Right atrium auricular region (tissue), 2 donors: Measurements from ENCODE around the gene ELMOD1. TPM values are rescaled to one million over a fixed set of nuclear protein-coding genes. Genes with fewer than 3 reads are reported as not detected.

Experiments used
- DNase-seq: peaks from one replicate; pipeline ENCODE4 v3.0.0-alpha.2; 2019; ENCODE audit warnings: low spot score
- H3K27ac ChIP-seq, 2 donors: fragments of 200-600 bp; sonication (generic); 1 replicate in 1 of 2; 2 replicates in 1 of 2; pipeline ENCODE4 v1.5.1; 2016 to 2019
- H3K27me3 ChIP-seq, 2 donors: fragments of 200-600 bp; sonication (generic); one replicate each; pipeline versions ENCODE4 v1.5.1 to v1.6.0; 2017 to 2019
- H3K36me3 ChIP-seq: fragments of 200-600 bp; sonication (generic); one replicate; pipeline ENCODE4 v1.5.1; 2016
- H3K4me1 ChIP-seq, 2 donors: fragments of 200-600 bp; sonication (generic); one replicate each; pipeline versions ENCODE4 v1.5.1 to v1.6.0; 2017 to 2019
- H3K4me3 ChIP-seq, 2 donors: fragments of 200-600 bp; sonication (generic); 1 replicate in 1 of 2; 2 replicates in 1 of 2; pipeline ENCODE4 v1.5.1; 2017 to 2019; ENCODE audit warnings: mild to moderate bottlenecking in 1 of 2, moderate library complexity in 1 of 2
- H3K9me3 ChIP-seq, 2 donors: fragments of 200-600 bp; sonication (generic); one replicate each; pipeline ENCODE4 v1.5.1; 2019
- CTCF ChIP-seq, 2 donors: fragments of 200-600 bp; sonication (generic); IDR thresholded peaks; one replicate each; pipeline ENCODE4 v1.5.1; 2019; ENCODE audit warnings: antibody characterized with exemption in 2 of 2
- total RNA-seq, 2 donors: library from RNA; depleted of rRNA; stranded (reverse); fragments of >200 nt; gene quantifications; one replicate each; pipeline ENCODE4 v1.1.0, GENCODE V29; 2016

The ELMOD1 gene
- 10 to 100 TPM in 1 of 2 donors, 1 to 10 TPM in 1; 4.2 to 10.4 TPM for total RNA-seq

GRCh38 chr11:107590460-107591377 lies at the start of gene ELMOD1:
ELMOD1 (plus strand) TSS chr11:107591147; CDS start chr11:107618190, 27,043 bp downstream.
- TF ChIP-seq CTCF (IDR thresholded peaks at IDR 0.05) = peak in 1 of 2 donors; percentile 33
- Histone ChIP-seq H3K27me3 (no peaks in the 10 kb centered on the region), H3K4me3 (peak within 1 kb of the TSS; percentile 63 to 71), H3K27ac (peak within 1 kb of the TSS; percentile 21 to 28), H3K9me3 (no peaks in the 10 kb centered on the region), H3K4me1 (peaks cover 0 to 21% of the 10 kb centered on the region in 2 donors), H3K36me3 (no peaks in the 10 kb centered on the region)
- DNase-seq = no peak

- no peak for TF ChIP-seq CTCF (IDR thresholded peaks at IDR 0.05)
- Histone ChIP-seq H3K9me3 (no peaks in the 10 kb centered on the region), H3K27me3 (no peaks in the 10 kb centered on the region), H3K27ac (no peak overlapping the region), H3K4me3 (no peak overlapping the region), H3K4me1 (peaks cover 0 to 4% of the 10 kb centered on the region in 2 donors), H3K36me3 (peaks cover 7% of the 10 kb centered on the region)
- DNase-seq = no peak
These were observed 45.8 kb upstream of the ELMOD1 start for GRCh38 chr11:107545101-107545514.

- Histone ChIP-seq H3K9me3 (no peaks in the 10 kb centered on the region), H3K27ac (no peak overlapping the region), H3K4me3 (no peak overlapping the region), H3K36me3 (peaks cover 18% of the 10 kb centered on the region), H3K4me1 (peaks cover 0 to 4% of the 10 kb centered on the region in 2 donors), H3K27me3 (no peaks in the 10 kb centered on the region)
- TF ChIP-seq CTCF (IDR thresholded peaks at IDR 0.05) = no peak
- no peak for DNase-seq
These were observed 43.0 kb upstream of the ELMOD1 start for GRCh38 chr11:107547961-107548360.

GRCh38 chr11:107549253-107549953 lies 41.5 kb upstream of the ELMOD1 start:
- Histone ChIP-seq H3K4me1 (peaks cover 0 to 4% of the 10 kb centered on the region in 2 donors), H3K9me3 (no peaks in the 10 kb centered on the region), H3K4me3 (no peak overlapping the region), H3K27me3 (no peaks in the 10 kb centered on the region), H3K36me3 (peaks cover 28% of the 10 kb centered on the region), H3K27ac (no peak overlapping the region)
- peak; percentile 75 to 85 for TF ChIP-seq CTCF (IDR thresholded peaks at IDR 0.05)
- DNase-seq = no peak

- no peak for DNase-seq
These were observed 41.0 kb upstream of the ELMOD1 start for GRCh38 chr11:107549954-107550285.

More at GRCh38 chr11:107549954-107550285, 41.0 kb upstream of the ELMOD1 start:
- H3K27ac ChIP-seq = no peak overlapping the region
- no peaks in the 10 kb centered on the region for H3K9me3 ChIP-seq
- no peaks in the 10 kb centered on the region for H3K27me3 ChIP-seq
- H3K36me3 ChIP-seq = peaks cover 28% of the 10 kb centered on the region
- H3K4me1 ChIP-seq = peaks cover 0 to 4% of the 10 kb centered on the region in 2 donors
- TF ChIP-seq CTCF (IDR thresholded peaks at IDR 0.05) = no peak
- no peak overlapping the region for H3K4me3 ChIP-seq
